Ovary (tissue), 3 donors: Measurements from ENCODE around the gene EDIL3.

Experiments
- CTCF ChIP-seq, 3 donors: fragments of 450-650 bp in 2 of 3; fragments of 200-600 bp in 1 of 3; IDR thresholded peaks; one replicate each; pipeline versions ENCODE4 v1.5.1 to v1.8.0; 2016 to 2022; ENCODE audit warnings: antibody characterized with exemption in 3 of 3, mild to moderate bottlenecking in 1 of 3
- POLR2A ChIP-seq: fragments of 450-650 bp; IDR thresholded peaks from one replicate; pipeline ENCODE4 v1.6.1; 2017; ENCODE audit warnings: antibody characterized with exemption, mild to moderate bottlenecking, moderate library complexity
- donor health status: DM: no; HTN: no; CAD: no.

GRCh38 chr5:83927140-83927733 is 457.4 kb downstream of the EDIL3 start:
- TF ChIP-seq CTCF (IDR thresholded peaks at IDR 0.05) (no peak), POLR2A (no peak)
